Erythroblast (primary cell): ENCODE data around the gene PRKD1.

ENCODE experiments used
- GATA1 ChIP-seq: IDR thresholded peaks from 2 replicates; pipeline ENCODE4 v1.6.1; 2011; ENCODE audit warnings: low read depth, mild to moderate bottlenecking, control low read depth, low read length, moderate library complexity
- POLR2A ChIP-seq: IDR thresholded peaks from 2 replicates; pipeline ENCODE4 v1.6.1; 2011; ENCODE audit warnings: mild to moderate bottlenecking, low read length

- TF ChIP-seq POLR2A (no peak), GATA1 (no peak)
These were observed 361.5 kb downstream of the PRKD1 start for GRCh38 chr14:29566194-29566593.
